Ascending aorta (tissue), 2 donors: ENCODE measurements around the gene EGR2. TPM values are rescaled to one million over a fixed set of nuclear protein-coding genes. Genes with fewer than 3 reads are reported as not detected.

Source experiments
- DNase-seq, 2 donors: peaks; one replicate each; pipeline ENCODE4 v3.0.0-alpha.2; 2019; ENCODE audit warnings: low spot score in 2 of 2
- H3K27ac ChIP-seq, 2 donors: fragments of 200-600 bp; sonication (generic); one replicate each; pipeline ENCODE4 v1.5.1; 2016 to 2017; ENCODE audit warnings: mild to moderate bottlenecking in 1 of 2
- H3K27me3 ChIP-seq: fragments of 200-600 bp; sonication (generic); one replicate; pipeline ENCODE4 v1.5.1; 2017
- H3K36me3 ChIP-seq, 2 donors: fragments of 200-600 bp; sonication (generic); one replicate each; pipeline ENCODE4 v1.5.1; 2016
- H3K4me1 ChIP-seq, 2 donors: fragments of 200-600 bp; sonication (generic); one replicate each; pipeline ENCODE4 v1.5.1; 2016 to 2017; ENCODE audit warnings: mild to moderate bottlenecking in 1 of 2
- H3K4me3 ChIP-seq, 2 donors: fragments of 200-600 bp; sonication (generic); one replicate each; pipeline ENCODE4 v1.5.1; 2016 to 2017; ENCODE audit warnings: mild to moderate bottlenecking in 1 of 2
- H3K9me3 ChIP-seq, 2 donors: fragments of 200-600 bp; sonication (generic); one replicate each; pipeline ENCODE4 v1.5.1; 2016
- intact Hi-C: fragments of 100-400 bp; cut with DNase I; formaldehyde crosslinking; loops from one replicate; pipeline ENCODE4 v1.15.1; 2023
- total RNA-seq: library from RNA; depleted of rRNA; stranded (reverse); fragments of >200 nt; gene quantifications from one replicate; pipeline ENCODE4 v1.1.0, GENCODE V29; 2016
- TF ChIP-seq, protein P1 (sequence below), 3 experiments: fragments of 200-600 bp in 2 of 3; fragments of 450-650 bp in 1 of 3; sonication (generic) in 2 of 3; IDR thresholded peaks; one replicate each; pipeline ENCODE4 v1.5.1; 2016 to 2019; ENCODE audit warnings: antibody characterized with exemption in 3 of 3, mild to moderate bottlenecking in 1 of 3, moderate library complexity in 1 of 3

The EGR2 gene
- total RNA-seq, 1 donor from 2014 or later, result 11.9 TPM

DNA sequence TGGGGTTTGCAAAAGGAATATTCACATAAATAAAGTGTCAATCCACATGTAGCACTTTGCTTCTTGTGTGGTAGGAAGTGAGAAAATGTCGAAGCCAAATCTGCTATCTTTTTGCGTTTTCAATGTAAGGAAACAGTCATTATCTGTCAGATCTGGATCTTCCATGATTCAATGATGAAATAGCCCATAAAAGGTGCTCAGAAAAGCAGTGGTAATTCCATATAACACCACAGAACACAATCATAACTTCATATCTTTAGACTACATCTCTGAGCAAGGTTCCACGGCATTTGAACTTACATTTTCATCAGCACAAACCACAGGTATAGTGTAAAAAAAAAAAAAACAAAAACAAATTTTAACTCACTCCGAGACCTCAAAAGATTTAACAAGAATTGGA lies 39.9 kb upstream of the EGR2 start:
- H3K9me3 ChIP-seq, result no peaks in the 10 kb centered on the region
- H3K36me3 ChIP-seq, result no peaks in the 10 kb centered on the region
- TF ChIP-seq, protein P1, sequence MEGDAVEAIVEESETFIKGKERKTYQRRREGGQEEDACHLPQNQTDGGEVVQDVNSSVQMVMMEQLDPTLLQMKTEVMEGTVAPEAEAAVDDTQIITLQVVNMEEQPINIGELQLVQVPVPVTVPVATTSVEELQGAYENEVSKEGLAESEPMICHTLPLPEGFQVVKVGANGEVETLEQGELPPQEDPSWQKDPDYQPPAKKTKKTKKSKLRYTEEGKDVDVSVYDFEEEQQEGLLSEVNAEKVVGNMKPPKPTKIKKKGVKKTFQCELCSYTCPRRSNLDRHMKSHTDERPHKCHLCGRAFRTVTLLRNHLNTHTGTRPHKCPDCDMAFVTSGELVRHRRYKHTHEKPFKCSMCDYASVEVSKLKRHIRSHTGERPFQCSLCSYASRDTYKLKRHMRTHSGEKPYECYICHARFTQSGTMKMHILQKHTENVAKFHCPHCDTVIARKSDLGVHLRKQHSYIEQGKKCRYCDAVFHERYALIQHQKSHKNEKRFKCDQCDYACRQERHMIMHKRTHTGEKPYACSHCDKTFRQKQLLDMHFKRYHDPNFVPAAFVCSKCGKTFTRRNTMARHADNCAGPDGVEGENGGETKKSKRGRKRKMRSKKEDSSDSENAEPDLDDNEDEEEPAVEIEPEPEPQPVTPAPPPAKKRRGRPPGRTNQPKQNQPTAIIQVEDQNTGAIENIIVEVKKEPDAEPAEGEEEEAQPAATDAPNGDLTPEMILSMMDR (IDR thresholded peaks at IDR 0.05), result no peak
- no peak overlapping the region for H3K27ac ChIP-seq
- H3K4me1 ChIP-seq, result no peaks in the 10 kb centered on the region
- intact Hi-C loops, result no loop called here
- H3K4me3 ChIP-seq, result no peak overlapping the region
- H3K27me3 ChIP-seq, result no peaks in the 10 kb centered on the region
- DNase-seq, result no peak

DNA sequence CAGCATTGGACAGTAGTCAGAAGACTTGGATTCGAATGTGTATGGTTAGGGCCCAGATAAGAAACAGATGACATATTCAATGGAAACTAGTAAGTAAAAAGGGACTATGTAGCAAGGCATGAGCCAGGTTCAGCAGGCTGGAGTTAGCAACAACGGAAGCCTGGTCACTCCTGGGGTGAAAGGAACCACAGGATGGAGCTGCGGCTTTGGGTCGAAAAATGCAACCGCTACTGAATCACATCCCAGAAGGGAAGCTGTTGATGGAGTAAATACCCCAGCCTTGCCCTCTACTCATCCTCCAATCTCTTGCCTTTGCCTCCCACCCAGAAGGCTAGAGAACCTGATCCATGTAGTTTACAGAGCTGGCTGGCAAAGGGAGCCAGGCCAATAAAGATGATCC lies 37.5 kb upstream of the EGR2 start:
- Histone ChIP-seq H3K27me3 (no peaks in the 10 kb centered on the region), H3K27ac (no peak overlapping the region), H3K9me3 (no peaks in the 10 kb centered on the region), H3K4me1 (no peaks in the 10 kb centered on the region), H3K4me3 (no peak overlapping the region), H3K36me3 (no peaks in the 10 kb centered on the region)
- DNase-seq, result no peak
- TF ChIP-seq, protein P1 (IDR thresholded peaks at IDR 0.05), result no peak
- intact Hi-C loops, result no loop called here

DNA sequence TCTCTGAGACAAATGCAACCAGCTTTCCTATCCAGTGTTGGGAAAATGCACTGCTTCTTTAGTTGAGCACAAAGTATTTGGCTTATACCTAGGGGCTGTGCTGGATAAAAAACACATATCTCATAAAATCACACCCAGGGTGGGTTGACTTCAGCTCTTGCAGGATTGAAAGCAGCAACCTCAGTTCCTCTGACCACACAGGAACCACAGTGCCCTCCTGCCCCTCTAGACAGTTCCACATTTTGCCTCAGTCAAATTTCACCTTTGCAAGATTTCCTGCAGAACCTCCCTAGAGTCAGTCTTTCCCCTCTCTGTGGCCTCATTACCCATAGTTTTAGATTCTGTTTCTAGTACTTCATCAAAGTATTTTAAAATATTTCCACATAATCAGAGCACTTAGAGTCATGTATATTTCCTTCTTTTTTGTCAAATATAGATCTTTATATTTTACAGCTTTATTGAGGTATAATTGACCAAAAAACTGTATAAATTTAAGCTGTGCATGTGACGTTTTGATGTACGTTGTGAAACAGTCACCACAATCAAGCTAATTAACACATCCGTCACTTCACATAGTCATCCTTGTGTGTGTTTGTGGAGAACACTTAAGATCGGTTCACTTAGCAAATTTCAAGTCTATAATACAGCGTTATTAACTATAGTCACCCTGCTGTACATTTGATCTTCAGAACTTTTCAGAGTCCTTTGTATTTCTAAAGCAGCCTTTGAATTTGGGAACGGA lies 37.0 kb upstream of the EGR2 start:
- no peak overlapping the region for H3K27ac ChIP-seq
- H3K27me3 ChIP-seq, result no peaks in the 10 kb centered on the region
- H3K4me1 ChIP-seq, result no peaks in the 10 kb centered on the region
- TF ChIP-seq, protein P1 (IDR thresholded peaks at IDR 0.05), result no peak
- no peak overlapping the region for H3K4me3 ChIP-seq
- DNase-seq, result no peak
- no peaks in the 10 kb centered on the region for H3K36me3 ChIP-seq
- H3K9me3 ChIP-seq, result no peaks in the 10 kb centered on the region
- intact Hi-C loops, result no loop called here

DNA sequence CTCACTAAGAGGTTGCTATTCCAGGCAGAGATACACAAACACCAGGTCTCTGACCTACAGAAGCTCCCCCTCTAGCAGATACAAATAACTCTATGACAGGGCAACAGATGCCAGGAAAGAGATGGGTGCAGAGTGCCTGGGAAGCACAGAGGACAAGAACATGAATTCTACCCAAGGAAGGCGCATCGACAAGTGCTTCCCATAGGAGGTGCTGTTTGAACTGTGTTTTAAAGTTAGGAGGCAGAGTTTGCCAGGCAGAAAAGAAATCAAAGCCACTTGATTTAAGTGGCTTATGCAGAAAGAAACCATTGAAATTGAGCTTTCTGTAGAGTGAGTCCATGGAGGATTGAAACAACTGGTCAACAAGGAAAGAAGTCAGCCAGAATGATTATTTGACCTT lies 35.3 kb upstream of the EGR2 start:
- DNase-seq, result no peak
- H3K27me3 ChIP-seq, result no peaks in the 10 kb centered on the region
- H3K9me3 ChIP-seq, result peaks cover 4 to 10% of the 10 kb centered on the region in 2 donors
- TF ChIP-seq, protein P1 (IDR thresholded peaks at IDR 0.05), result no peak
- H3K27ac ChIP-seq, result no peak overlapping the region
- no peaks in the 10 kb centered on the region for H3K4me1 ChIP-seq
- intact Hi-C loops, result no loop called here
- H3K4me3 ChIP-seq, result no peak overlapping the region
- no peaks in the 10 kb centered on the region for H3K36me3 ChIP-seq

DNA sequence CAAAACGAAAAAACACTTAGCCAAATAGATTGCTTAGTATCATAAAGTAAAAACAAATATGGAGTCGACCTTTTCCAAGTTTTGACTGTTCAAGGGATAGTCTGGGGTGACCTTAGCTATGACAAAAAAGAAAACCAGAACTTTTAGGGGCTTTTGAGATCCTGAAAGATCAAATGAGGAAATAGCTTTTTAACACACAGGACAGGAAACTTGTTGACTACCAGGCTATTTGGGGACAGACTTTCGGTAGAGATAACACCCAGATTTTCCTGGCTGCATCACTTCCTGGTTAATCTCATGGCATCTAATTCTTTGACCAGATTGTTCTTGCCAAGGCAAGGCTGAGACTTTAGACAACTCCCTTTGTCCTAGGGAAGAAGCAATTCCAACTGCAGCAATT lies 34.5 kb upstream of the EGR2 start:
- no peak overlapping the region for H3K4me3 ChIP-seq
- no peak overlapping the region for H3K27ac ChIP-seq
- no peak for DNase-seq
- H3K4me1 ChIP-seq, result no peaks in the 10 kb centered on the region
- TF ChIP-seq, protein P1 (IDR thresholded peaks at IDR 0.05), result no peak
- H3K9me3 ChIP-seq, result peaks cover 4 to 10% of the 10 kb centered on the region in 2 donors
- H3K27me3 ChIP-seq, result no peaks in the 10 kb centered on the region
- intact Hi-C loops, result no loop called here
- H3K36me3 ChIP-seq, result no peaks in the 10 kb centered on the region
